GM18951 (cell line): ENCODE measurements around the gene LRFN5.

Experiments used
- POLR2A ChIP-seq: IDR thresholded peaks from 4 replicates; pipeline ENCODE4 v1.6.1; 2011; ENCODE audit warnings: mild to moderate bottlenecking; ENCODE audit not compliant: insufficient read length, insufficient read depth; ENCODE audit errors: extremely low read depth
- in situ Hi-C: fragments of 300-500 bp; cut with MboI; formaldehyde crosslinking; loops from one replicate; pipeline ENCODE4 v1.12.0; 2022; ENCODE audit warnings: low sequenced_read_pairs, mixed read lengths, inconsistent platforms; ENCODE audit not compliant: unreplicated experiment

Gene LRFN5

GRCh38 chr14:41913398-41913797 lies 306.7 kb downstream of the LRFN5 start:
- in situ Hi-C loops = no loop called here
- no peak for TF ChIP-seq POLR2A

- TF ChIP-seq POLR2A = no peak
- in situ Hi-C loops = no loop called here
Measured at GRCh38 chr14:41915732-41916131, 309.1 kb downstream of the LRFN5 start.

- no peak for TF ChIP-seq POLR2A
- in situ Hi-C loops = no loop called here
Measured at GRCh38 chr14:41916313-41916712, 309.6 kb downstream of the LRFN5 start.

- TF ChIP-seq POLR2A = no peak
- in situ Hi-C loops = no loop called here
Measured at GRCh38 chr14:41925409-41925808, 318.7 kb downstream of the LRFN5 start.

GRCh38 chr14:41950428-41951151 lies 343.9 kb downstream of the LRFN5 start:
- TF ChIP-seq POLR2A = no peak

More at GRCh38 chr14:41950428-41951151, 343.9 kb downstream of the LRFN5 start:
- in situ Hi-C loops = no loop called here
